ENCODE results near the gene CHIT1. TPM values are rescaled to one million over a fixed set of nuclear protein-coding genes. Genes with fewer than 3 reads are reported as not detected.
"Not testable (repeated sequence)": the region's sequence is repeated elsewhere in the genome, so short reads cannot be mapped to it uniquely, and the experiment has no call there.

Gene CHIT1
- total RNA-seq, 1 donor from 2014 or later, result not detected

DNA sequence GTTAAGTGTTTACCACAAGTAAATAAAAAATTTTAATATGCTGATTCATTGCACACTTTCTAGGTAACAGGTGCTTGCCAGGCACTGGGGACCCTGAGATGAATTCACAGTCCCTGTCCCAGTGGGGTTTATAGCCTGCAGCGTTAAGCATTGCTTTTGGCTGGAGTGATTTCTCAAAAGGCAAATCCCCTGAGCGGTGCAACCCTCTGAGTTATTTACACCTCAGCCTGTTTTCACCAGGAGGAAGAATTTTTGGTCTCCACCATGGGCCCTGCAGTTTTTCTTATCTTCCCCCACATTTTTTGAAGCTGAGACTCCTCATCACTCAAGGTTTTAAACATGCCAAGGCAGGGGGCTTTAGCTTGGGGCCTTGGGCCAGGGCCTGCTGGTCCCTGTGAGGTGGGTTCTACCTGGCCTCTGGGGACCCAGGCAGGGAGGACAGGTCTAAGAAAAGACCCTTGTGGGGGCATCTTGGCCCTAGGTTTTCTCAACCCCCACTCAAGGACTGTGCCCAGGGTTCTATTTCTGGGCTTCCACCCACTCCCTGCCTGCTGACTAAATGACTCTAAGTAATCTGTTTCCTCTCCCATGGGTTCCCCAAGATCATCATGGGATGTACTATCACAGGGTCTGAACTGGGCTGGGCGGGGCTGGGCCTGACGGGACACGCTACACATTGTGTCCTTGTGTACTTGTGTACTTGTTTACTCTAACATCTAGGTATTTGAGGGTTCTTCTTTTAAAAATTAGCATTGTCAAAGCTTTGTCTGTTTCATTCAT lies 10.2 kb upstream of the CHIT1 start:
- Histone ChIP-seq H3K27ac (ENCODE audit: low read depth, low read length) (no peak overlapping the region), H2AFZ (ENCODE audit: low read depth, low read length) (no peak overlapping the region), H3K9ac (ENCODE audit: low read length) (no peak overlapping the region), H3K36me3 (ENCODE audit: insufficient read depth, low read length) (no peaks in the 10 kb centered on the region), H3K4me3 (ENCODE audit: insufficient read depth, low read depth, low read length) (no peak overlapping the region), H3K9me3 (ENCODE audit: insufficient read depth, low read depth, low read length) (no peaks in the 10 kb centered on the region), H3K4me2 (ENCODE audit: low read length) (no peak overlapping the region), H3K79me2 (ENCODE audit: insufficient read depth, low read length) (no peaks in the 10 kb centered on the region), H3K27me3 (ENCODE audit: insufficient read depth, low read length) (peaks cover 13% of the 10 kb centered on the region), H4K20me1 (ENCODE audit: insufficient read depth, low read length) (no peaks in the 10 kb centered on the region), H3K4me1 (ENCODE audit: insufficient read depth, low read length) (no peaks in the 10 kb centered on the region)
- no peak overlapping the region for H3K27ac Mint-ChIP-seq (ENCODE audit: unreplicated experiment)
- peaks cover 9% of the 10 kb centered on the region for H3K9me3 Mint-ChIP-seq (ENCODE audit: unreplicated experiment)
- FAIRE-seq (no peak), DNase-seq (ENCODE audit: low read depth) (no peak)
- H3K36me3 Mint-ChIP-seq (ENCODE audit: low read depth, unreplicated experiment), result no peaks in the 10 kb centered on the region
- H3K4me3 Mint-ChIP-seq (ENCODE audit: unreplicated experiment), result no peak overlapping the region
- TF ChIP-seq, protein P1, sequence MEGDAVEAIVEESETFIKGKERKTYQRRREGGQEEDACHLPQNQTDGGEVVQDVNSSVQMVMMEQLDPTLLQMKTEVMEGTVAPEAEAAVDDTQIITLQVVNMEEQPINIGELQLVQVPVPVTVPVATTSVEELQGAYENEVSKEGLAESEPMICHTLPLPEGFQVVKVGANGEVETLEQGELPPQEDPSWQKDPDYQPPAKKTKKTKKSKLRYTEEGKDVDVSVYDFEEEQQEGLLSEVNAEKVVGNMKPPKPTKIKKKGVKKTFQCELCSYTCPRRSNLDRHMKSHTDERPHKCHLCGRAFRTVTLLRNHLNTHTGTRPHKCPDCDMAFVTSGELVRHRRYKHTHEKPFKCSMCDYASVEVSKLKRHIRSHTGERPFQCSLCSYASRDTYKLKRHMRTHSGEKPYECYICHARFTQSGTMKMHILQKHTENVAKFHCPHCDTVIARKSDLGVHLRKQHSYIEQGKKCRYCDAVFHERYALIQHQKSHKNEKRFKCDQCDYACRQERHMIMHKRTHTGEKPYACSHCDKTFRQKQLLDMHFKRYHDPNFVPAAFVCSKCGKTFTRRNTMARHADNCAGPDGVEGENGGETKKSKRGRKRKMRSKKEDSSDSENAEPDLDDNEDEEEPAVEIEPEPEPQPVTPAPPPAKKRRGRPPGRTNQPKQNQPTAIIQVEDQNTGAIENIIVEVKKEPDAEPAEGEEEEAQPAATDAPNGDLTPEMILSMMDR (IDR thresholded peaks at IDR 0.05; ENCODE audit: insufficient read depth, low read depth, low read length), result no peak
- no peak for TF ChIP-seq EZH2 (IDR thresholded peaks at IDR 0.05; ENCODE audit: insufficient read depth, low read length)
- peaks cover 23% of the 10 kb centered on the region for H3K27me3 Mint-ChIP-seq (ENCODE audit: low read depth, unreplicated experiment)
- no peaks in the 10 kb centered on the region for H3K4me1 Mint-ChIP-seq (ENCODE audit: low read depth, unreplicated experiment)

- Mint-ChIP-seq H3K27ac (ENCODE audit: unreplicated experiment) (no peak overlapping the region), H3K36me3 (ENCODE audit: low read depth, unreplicated experiment) (no peaks in the 10 kb centered on the region), H3K4me1 (ENCODE audit: low read depth, unreplicated experiment) (no peaks in the 10 kb centered on the region), H3K9me3 (ENCODE audit: unreplicated experiment) (peaks cover 11% of the 10 kb centered on the region), H3K27me3 (ENCODE audit: low read depth, unreplicated experiment) (peaks cover 24% of the 10 kb centered on the region), H3K4me3 (ENCODE audit: unreplicated experiment) (no peak overlapping the region)
- H3K9me3 ChIP-seq (ENCODE audit: insufficient read depth, low read depth, low read length), result no peaks in the 10 kb centered on the region
- H2AFZ ChIP-seq (ENCODE audit: low read depth, low read length), result no peak overlapping the region
- no peak for FAIRE-seq
- H3K79me2 ChIP-seq (ENCODE audit: insufficient read depth, low read length), result no peaks in the 10 kb centered on the region
- H4K20me1 ChIP-seq (ENCODE audit: insufficient read depth, low read length), result no peaks in the 10 kb centered on the region
- H3K9ac ChIP-seq (ENCODE audit: low read length), result no peak overlapping the region
- H3K27ac ChIP-seq (ENCODE audit: low read depth, low read length), result no peak overlapping the region
- no peak overlapping the region for H3K4me3 ChIP-seq (ENCODE audit: insufficient read depth, low read depth, low read length)
- TF ChIP-seq, protein P1 (IDR thresholded peaks at IDR 0.05; ENCODE audit: insufficient read depth, low read depth, low read length), result no peak
- no peak for TF ChIP-seq EZH2 (IDR thresholded peaks at IDR 0.05; ENCODE audit: insufficient read depth, low read length)
- H3K4me1 ChIP-seq (ENCODE audit: insufficient read depth, low read length), result no peaks in the 10 kb centered on the region
- no peak overlapping the region for H3K4me2 ChIP-seq (ENCODE audit: low read length)
- peaks cover 9% of the 10 kb centered on the region for H3K27me3 ChIP-seq (ENCODE audit: insufficient read depth, low read length)
- no peak for DNase-seq (ENCODE audit: low read depth)
- H3K36me3 ChIP-seq (ENCODE audit: insufficient read depth, low read length), result no peaks in the 10 kb centered on the region
These were observed 9.6 kb upstream of the CHIT1 start for GRCh38 chr1:203239081-203239480.

DNA sequence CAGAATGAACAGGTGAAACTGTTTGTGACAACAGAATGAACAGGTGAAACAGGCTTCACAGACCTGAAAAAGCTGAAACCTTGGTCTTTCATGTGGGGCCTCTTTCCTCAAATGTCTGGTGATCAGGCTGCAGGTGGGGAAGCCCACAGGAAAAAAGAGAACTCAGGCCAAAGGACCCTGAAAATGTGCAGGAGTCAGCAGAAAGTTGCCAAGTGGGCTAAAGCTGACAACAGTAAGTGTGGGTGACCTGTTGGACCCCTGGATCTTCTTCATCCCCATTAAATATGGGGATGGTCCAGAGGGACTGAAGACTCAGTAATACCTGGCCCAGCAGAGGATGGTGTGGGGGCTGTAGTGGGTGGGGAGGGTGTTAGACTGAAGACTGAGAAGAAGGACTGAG lies 9.1 kb upstream of the CHIT1 start:
- Histone ChIP-seq H3K27me3 (ENCODE audit: insufficient read depth, low read length) (peaks cover 13% of the 10 kb centered on the region), H3K4me3 (ENCODE audit: insufficient read depth, low read depth, low read length) (no peak overlapping the region), H3K4me1 (ENCODE audit: insufficient read depth, low read length) (no peaks in the 10 kb centered on the region), H3K36me3 (ENCODE audit: insufficient read depth, low read length) (no peaks in the 10 kb centered on the region), H3K4me2 (ENCODE audit: low read length) (no peak overlapping the region), H2AFZ (ENCODE audit: low read depth, low read length) (no peak overlapping the region), H3K27ac (ENCODE audit: low read depth, low read length) (no peak overlapping the region), H3K79me2 (ENCODE audit: insufficient read depth, low read length) (no peaks in the 10 kb centered on the region), H3K9me3 (ENCODE audit: insufficient read depth, low read depth, low read length) (no peaks in the 10 kb centered on the region), H4K20me1 (ENCODE audit: insufficient read depth, low read length) (no peaks in the 10 kb centered on the region), H3K9ac (ENCODE audit: low read length) (no peak overlapping the region)
- H3K4me1 Mint-ChIP-seq (ENCODE audit: low read depth, unreplicated experiment), result no peaks in the 10 kb centered on the region
- H3K36me3 Mint-ChIP-seq (ENCODE audit: low read depth, unreplicated experiment), result no peaks in the 10 kb centered on the region
- no peak overlapping the region for H3K27ac Mint-ChIP-seq (ENCODE audit: unreplicated experiment)
- TF ChIP-seq, protein P1 (IDR thresholded peaks at IDR 0.05; ENCODE audit: insufficient read depth, low read depth, low read length), result no peak
- TF ChIP-seq EZH2 (IDR thresholded peaks at IDR 0.05; ENCODE audit: insufficient read depth, low read length), result no peak
- H3K4me3 Mint-ChIP-seq (ENCODE audit: unreplicated experiment), result no peak overlapping the region
- no peak for DNase-seq (ENCODE audit: low read depth)
- peaks cover 16% of the 10 kb centered on the region for H3K9me3 Mint-ChIP-seq (ENCODE audit: unreplicated experiment)
- FAIRE-seq, result no peak
- H3K27me3 Mint-ChIP-seq (ENCODE audit: low read depth, unreplicated experiment), result peaks cover 28% of the 10 kb centered on the region

DNA sequence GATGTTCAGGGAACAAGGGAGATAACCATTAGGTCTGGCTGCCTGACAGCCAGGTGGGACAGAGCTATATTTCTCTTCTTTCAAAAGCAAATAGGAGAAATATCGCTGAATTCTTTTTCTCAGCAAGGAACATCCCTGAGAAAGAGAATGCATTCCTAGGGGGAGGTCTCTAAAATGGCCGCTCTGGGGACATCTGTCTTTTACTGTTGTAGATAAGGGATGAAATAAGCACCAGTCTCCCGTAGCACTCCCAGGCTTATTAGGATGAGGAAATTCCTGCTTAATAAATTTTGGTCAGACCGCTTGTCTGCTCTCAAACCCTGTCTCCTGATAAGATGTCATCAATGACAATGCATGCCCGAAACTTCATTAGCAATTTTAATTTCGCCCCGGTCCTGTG lies 5.4 kb upstream of the CHIT1 start:
- H3K9ac ChIP-seq (ENCODE audit: low read length); H3K27ac ChIP-seq (ENCODE audit: low read depth, low read length); H4K20me1 ChIP-seq (ENCODE audit: insufficient read depth, low read length); FAIRE-seq; H2AFZ ChIP-seq (ENCODE audit: low read depth, low read length); H3K4me3 ChIP-seq (ENCODE audit: insufficient read depth, low read depth, low read length); H3K4me1 ChIP-seq (ENCODE audit: insufficient read depth, low read length); H3K4me3 Mint-ChIP-seq (ENCODE audit: unreplicated experiment); H3K4me1 Mint-ChIP-seq (ENCODE audit: low read depth, unreplicated experiment); DNase-seq (ENCODE audit: low read depth); H3K27ac Mint-ChIP-seq (ENCODE audit: unreplicated experiment); H3K9me3 ChIP-seq (ENCODE audit: insufficient read depth, low read depth, low read length); H3K4me2 ChIP-seq (ENCODE audit: low read length); H3K36me3 Mint-ChIP-seq (ENCODE audit: low read depth, unreplicated experiment); H3K79me2 ChIP-seq (ENCODE audit: insufficient read depth, low read length); H3K36me3 ChIP-seq (ENCODE audit: insufficient read depth, low read length): not testable (repeated sequence)
- Mint-ChIP-seq H3K27me3 (ENCODE audit: low read depth, unreplicated experiment) (peaks cover 41% of the 10 kb centered on the region), H3K9me3 (ENCODE audit: unreplicated experiment) (peaks cover 22% of the 10 kb centered on the region)
- peaks cover 24% of the 10 kb centered on the region for H3K27me3 ChIP-seq (ENCODE audit: insufficient read depth, low read length)

Data from astrocyte (in vitro differentiated cells and primary cell).